H1 (cell line): ENCODE results near the gene PRDM4. TPM values are rescaled to one million over a fixed set of nuclear protein-coding genes. Genes with fewer than 3 reads are reported as not detected.

ENCODE experiments used
- CTCF ChIA-PET: fragments of 300-600 bp; sonication (Branson Sonifier 250); formaldehyde crosslinking; loops from one replicate; lab custom pipeline; 2021; ENCODE audit not compliant: partially characterized antibody; lab: Charles Lee
- POLR2A ChIA-PET: fragments of 300-600 bp; sonication (Branson Sonifier 250); formaldehyde crosslinking; loops from one replicate; lab custom pipeline; 2021; ENCODE audit warnings: inconsistent platforms; ENCODE audit not compliant: partially characterized antibody; lab: Charles Lee
- DNase-seq, 2 experiments: peaks; one replicate each; pipeline versions ENCODE4 v3.0.0 to v3.0.0-alpha.2; 2010 to 2022; ENCODE audit warnings: low spot score in 2 of 2, low read depth in 1 of 2, mixed read lengths in 1 of 2
- FAIRE-seq: peaks from 2 replicates; lab custom pipeline; 2011; peaks lifted over from hg19 to GRCh38; lab: Jason Lieb, UNC
- H2AFZ ChIP-seq: 2 replicates; pipeline ENCODE4 v1.8.1; 2012; ENCODE audit warnings: low read length, inconsistent platforms
- H2AK5ac ChIP-seq: 2 replicates; pipeline ENCODE4 v1.6.1; 2013; ENCODE audit warnings: low read depth, low read length
- H2BK120ac ChIP-seq: replicated peaks from 2 replicates; pipeline ENCODE3; 2013; ENCODE audit warnings: low read depth, low read length, inconsistent platforms
- H2BK12ac ChIP-seq: 2 replicates; pipeline ENCODE4 v1.6.1; 2013; ENCODE audit warnings: low read depth, low read length
- H2BK15ac ChIP-seq: 2 replicates; pipeline ENCODE4 v1.6.1; 2013; ENCODE audit warnings: low read length
- H2BK20ac ChIP-seq: 2 replicates; pipeline ENCODE4 v1.6.1; 2013; ENCODE audit warnings: low read length
- H2BK5ac ChIP-seq: 2 replicates; pipeline ENCODE4 v1.6.1; 2013; ENCODE audit warnings: low read depth, low read length
- H3K14ac ChIP-seq: 2 replicates; pipeline ENCODE4 v1.6.1; 2013; ENCODE audit warnings: inconsistent platforms; ENCODE audit not compliant: insufficient read length
- H3K18ac ChIP-seq: 2 replicates; pipeline ENCODE4 v1.6.1; 2013; ENCODE audit warnings: low read length; ENCODE audit errors: extremely low read depth
- H3K23ac ChIP-seq: 2 replicates; pipeline ENCODE4 v1.6.1; 2013; ENCODE audit warnings: inconsistent platforms; ENCODE audit not compliant: insufficient read length
- H3K23me2 ChIP-seq: 2 replicates; pipeline ENCODE4 v1.6.1; 2013; ENCODE audit warnings: low read depth, low read length
- H3K27ac ChIP-seq: 2 replicates; pipeline ENCODE4 v1.6.1; 2011; ENCODE audit warnings: low read depth, low read length, inconsistent platforms
- H3K27me3 ChIP-seq, 4 experiments: replicated peaks in 1 of 4; 1 replicate in 1 of 4; 2 replicates in 3 of 4; pipeline versions ENCODE4 v1.6.1 to v1.8.1; 2011 to 2013; ENCODE audit warnings: low read length in 3 of 4, mild to moderate bottlenecking in 3 of 4, inconsistent platforms in 2 of 4, mixed read lengths in 2 of 4, moderate library complexity in 1 of 4; ENCODE audit not compliant: control insufficient read depth in 3 of 4, insufficient read depth in 3 of 4; ENCODE audit errors: extremely low read depth in 1 of 4
- H3K36me3 ChIP-seq, 4 experiments: 2 replicates each; pipeline versions ENCODE4 v1.6.1 to v1.8.1; 2011 to 2013; ENCODE audit warnings: mild to moderate bottlenecking in 4 of 4, low read length in 3 of 4, moderate library complexity in 2 of 4, control low read depth in 1 of 4, inconsistent platforms in 1 of 4; ENCODE audit not compliant: insufficient read depth in 4 of 4, control insufficient read depth in 2 of 4
- H3K4ac ChIP-seq: replicated peaks from 2 replicates; pipeline ENCODE3; 2013; ENCODE audit warnings: low read length, low read depth, mixed read lengths, inconsistent platforms; ENCODE audit not compliant: insufficient read length
- H3K4me1 ChIP-seq, 4 experiments: replicated peaks in 1 of 4; 1 replicate in 1 of 4; 2 replicates in 3 of 4; pipeline versions ENCODE4 v1.6.1 to v1.8.1; 2011 to 2013; ENCODE audit warnings: low read length in 3 of 4, inconsistent platforms in 2 of 4, mixed read lengths in 1 of 4; ENCODE audit not compliant: insufficient read depth in 4 of 4, control insufficient read depth in 3 of 4
- H3K4me2 ChIP-seq, 2 experiments: 2 replicates each; pipeline versions ENCODE4 v1.6.1 to v1.8.1; 2011 to 2013; ENCODE audit warnings: low read depth in 2 of 2, low read length in 2 of 2, control low read depth in 1 of 2, inconsistent platforms in 1 of 2, mild to moderate bottlenecking in 1 of 2; ENCODE audit not compliant: insufficient read depth in 1 of 2
- H3K4me3 ChIP-seq, 4 experiments: fragments of 200-600, 300-600 bp in 1 of 4; sonication (generic), shearing (Covaris generic), sonication (Bioruptor Twin) in 1 of 4; 2 replicates each; pipeline versions ENCODE4 v1.5.1 to v1.8.1; 2011 to 2016; ENCODE audit warnings: low read length in 4 of 4, low read depth in 3 of 4, control low read depth in 2 of 4, inconsistent platforms in 2 of 4, mild to moderate bottlenecking in 2 of 4, mixed read lengths in 1 of 4, moderate library complexity in 1 of 4; ENCODE audit not compliant: insufficient read depth in 2 of 4; ENCODE audit errors: extremely low read depth in 1 of 4
- H3K56ac ChIP-seq: replicated peaks from 2 replicates; pipeline ENCODE3; 2013; ENCODE audit warnings: low read depth, mild to moderate bottlenecking, mixed read lengths, low read length, inconsistent platforms; ENCODE audit not compliant: insufficient read length
- H3K79me1 ChIP-seq: 2 replicates; pipeline ENCODE4 v1.6.1; 2013; ENCODE audit warnings: low read depth, low read length, control low read depth
- H3K79me2 ChIP-seq, 2 experiments: 2 replicates each; pipeline versions ENCODE4 v1.6.1 to v1.8.1; 2012 to 2013; ENCODE audit warnings: low read length in 2 of 2, mild to moderate bottlenecking in 2 of 2, inconsistent platforms in 1 of 2; ENCODE audit not compliant: insufficient read depth in 2 of 2, control insufficient read depth in 1 of 2
- H3K9ac ChIP-seq, 4 experiments: replicated peaks in 1 of 4; 1 replicate in 1 of 4; 2 replicates in 3 of 4; pipeline versions ENCODE4 v1.6.1 to v1.8.1; 2011 to 2013; ENCODE audit warnings: low read depth in 3 of 4, low read length in 3 of 4, control low read depth in 2 of 4, mild to moderate bottlenecking in 2 of 4, moderate library complexity in 2 of 4, inconsistent platforms in 1 of 4; ENCODE audit errors: extremely low read depth in 1 of 4
- H3K9me3 ChIP-seq, 2 experiments: 2 replicates each; pipeline versions ENCODE4 v1.6.1 to v1.8.1; 2012 to 2013; ENCODE audit warnings: mild to moderate bottlenecking in 2 of 2, moderate library complexity in 2 of 2, control low read depth in 1 of 2, inconsistent platforms in 1 of 2, low read depth in 1 of 2, low read length in 1 of 2, mixed read lengths in 1 of 2; ENCODE audit not compliant: insufficient read depth in 2 of 2
- H4K20me1 ChIP-seq, 2 experiments: replicated peaks in 1 of 2; 2 replicates each; pipeline versions ENCODE3 to v1.8.1; 2011 to 2013; ENCODE audit warnings: inconsistent platforms in 2 of 2, low read length in 2 of 2, mild to moderate bottlenecking in 1 of 2; ENCODE audit not compliant: insufficient read depth in 2 of 2, control insufficient read depth in 1 of 2
- H4K5ac ChIP-seq: 2 replicates; pipeline ENCODE4 v1.6.1; 2013; ENCODE audit warnings: low read length, low read depth, mixed read lengths, inconsistent platforms; ENCODE audit not compliant: insufficient read length
- H4K8ac ChIP-seq: 2 replicates; pipeline ENCODE4 v1.8.0; 2013; ENCODE audit warnings: mild to moderate bottlenecking, moderate library complexity, low read length, inconsistent platforms; ENCODE audit not compliant: insufficient read depth; ENCODE audit errors: extremely low read depth
- H4K91ac ChIP-seq: replicated peaks from 2 replicates; pipeline ENCODE3; 2013; ENCODE audit warnings: low read length, mixed read lengths, inconsistent platforms; ENCODE audit not compliant: insufficient read length
- BACH1 ChIP-seq: IDR thresholded peaks from 2 replicates; pipeline ENCODE4 v1.6.1; 2012; ENCODE audit warnings: low read length, improper control_type of control experiment
- CBX5 ChIP-seq: fragments of 300-800, 300-1000 bp; sonication (generic); IDR thresholded peaks from 2 replicates; pipeline ENCODE4 v1.7.1; 2016; ENCODE audit warnings: antibody characterized with exemption, low read length, low read depth
- CEBPB ChIP-seq: IDR thresholded peaks from 2 replicates; pipeline ENCODE4 v1.6.1; 2012; ENCODE audit warnings: low read depth, low read length
- EGR1 ChIP-seq: IDR thresholded peaks from 2 replicates; pipeline ENCODE4 v1.6.1; 2011; ENCODE audit warnings: low read depth, low read length, borderline replicate concordance
- EZH2 ChIP-seq: fragments of 200-600 bp; sonication (generic); IDR thresholded peaks from 2 replicates; pipeline ENCODE4 v1.7.1; 2012; ENCODE audit warnings: low read depth, mild to moderate bottlenecking, moderate library complexity, low read length, inconsistent platforms; ENCODE audit not compliant: severe bottlenecking
- JUND ChIP-seq: IDR thresholded peaks from 2 replicates; pipeline ENCODE4 v1.6.1; 2011; ENCODE audit warnings: mild to moderate bottlenecking, improper control_type of control experiment, low read length
- RBBP5 ChIP-seq: IDR thresholded peaks from 2 replicates; pipeline ENCODE4 v1.7.1; 2012; ENCODE audit warnings: low read depth, mild to moderate bottlenecking, inconsistent platforms, low read length, moderate library complexity, borderline replicate concordance
- RXRA ChIP-seq: IDR thresholded peaks from 2 replicates; pipeline ENCODE4 v1.6.1; 2011; ENCODE audit warnings: low read depth, mild to moderate bottlenecking, low read length, moderate library complexity; ENCODE audit not compliant: insufficient read depth
- SAP30 ChIP-seq: fragments of 300-600 bp; sonication (generic); IDR thresholded peaks from 2 replicates; pipeline ENCODE4 v1.7.1; 2012; ENCODE audit warnings: low read length, moderate library complexity, mild to moderate bottlenecking, inconsistent platforms; ENCODE audit not compliant: insufficient read depth, insufficient replicate concordance
- SIRT6 ChIP-seq: IDR thresholded peaks from one replicate; pipeline ENCODE4 v1.7.1; 2012; ENCODE audit warnings: low read length, inconsistent platforms
- SP1 ChIP-seq: IDR thresholded peaks from 2 replicates; pipeline ENCODE4 v1.6.1; 2011; ENCODE audit warnings: low read depth, low read length
- SRF ChIP-seq: IDR thresholded peaks from 2 replicates; pipeline ENCODE4 v1.6.1; 2011; ENCODE audit warnings: mild to moderate bottlenecking, low read depth, low read length, moderate library complexity
- SUZ12 ChIP-seq: fragments of 200-600 bp; sonication (generic); IDR thresholded peaks from 2 replicates; pipeline ENCODE4 v1.6.1; 2012; ENCODE audit warnings: mild to moderate bottlenecking, inconsistent platforms, low read length, moderate library complexity, mixed read lengths
- TAF1 ChIP-seq: IDR thresholded peaks from 2 replicates; pipeline ENCODE4 v1.6.1; 2011; ENCODE audit warnings: mild to moderate bottlenecking, low read depth, low read length
- polyA plus RNA-seq, 7 experiments: library from polyadenylated mRNA; depleted of rRNA in 3 of 7; stranded (reverse) in 5 of 7; unstranded in 2 of 7; fragments of >200 nt in 5 of 7; fragments of 200-250 nt in 2 of 7; gene quantifications; 1 replicate in 5 of 7; 2 replicates in 1 of 7; 4 replicates in 1 of 7; pipeline versions ENCODE4 v1.2.1 to v1.2.3, GENCODE V29; 2011 to 2013; ENCODE audit warnings: missing spikeins in 2 of 7, mixed read lengths in 2 of 7
- total RNA-seq: library from RNA; stranded (reverse); fragmentation: NEBNext Ultra II Directional; extraction: Animal tissue kit (Norgen Biotek cat#: 25700); gene quantifications from 2 replicates; pipeline ENCODE4 v1.2.1, GENCODE V29; 2021

The PRDM4 gene
- total and polyA plus RNA-seq, 2 of the 8 experiments (the other 6 are each of a cell fraction or from before 2014, with no cell fraction given): 10.1 to 17.5 TPM

- H2BK5ac ChIP-seq: no peak overlapping the region
- H3K23ac ChIP-seq: no peak overlapping the region
- H2BK20ac ChIP-seq: no peak overlapping the region
- no peak overlapping the region for H4K5ac ChIP-seq
- H2AK5ac ChIP-seq: no peak overlapping the region
- FAIRE-seq (no peak), DNase-seq (no peak)
- H3K4me3 ChIP-seq: no peak overlapping the region
- no peak overlapping the region for H3K9ac ChIP-seq
- H3K56ac ChIP-seq: no peak overlapping the region
- H3K36me3 ChIP-seq: peaks cover 3 to 29% (median 19%) of the 10 kb centered on the region in 4 experiments; a peak in 7 of 8 replicates
- H2BK15ac ChIP-seq: no peak overlapping the region
- no peak overlapping the region for H3K14ac ChIP-seq
- H4K8ac ChIP-seq: no peak overlapping the region
- H3K4me2 ChIP-seq: no peak overlapping the region
- ChIA-PET CTCF (no interaction called here), POLR2A (no interaction called here)
- no peak overlapping the region for H2BK120ac ChIP-seq
- peaks cover 2% of the 10 kb centered on the region in 2 experiments for H4K20me1 ChIP-seq
- H3K9me3 ChIP-seq: no peaks in the 10 kb centered on the region
- H3K23me2 ChIP-seq: no peaks in the 10 kb centered on the region
- no peak overlapping the region for H3K18ac ChIP-seq
- no peak overlapping the region for H2AFZ ChIP-seq
- no peaks in the 10 kb centered on the region for H3K27me3 ChIP-seq
- H2BK12ac ChIP-seq: no peak overlapping the region
- H3K79me2 ChIP-seq: no peaks in the 10 kb centered on the region
- no peak overlapping the region for H3K27ac ChIP-seq
- H3K4ac ChIP-seq: no peak overlapping the region
- no peaks in the 10 kb centered on the region for H3K4me1 ChIP-seq
- H3K79me1 ChIP-seq: no peaks in the 10 kb centered on the region
- H4K91ac ChIP-seq: no peak overlapping the region
- TF ChIP-seq RBBP5 (no peak), EGR1 (no peak), SUZ12 (no peak), SP1 (no peak), SIRT6 (no peak), RXRA (no peak), CBX5 (no peak), TAF1 (no peak), EZH2 (no peak), CEBPB (no peak), SRF (no peak), BACH1 (no peak), SAP30 (no peak), JUND (no peak)
Observed at GRCh38 chr12:107715780-107716179, 45.2 kb downstream of the PRDM4 start.
